ENCODE results near the gene CTLA4. TPM values are rescaled to one million over a fixed set of nuclear protein-coding genes. Genes with fewer than 3 reads are reported as not detected.

CTLA4 gene
- total RNA-seq = 0.44 TPM

DNA sequence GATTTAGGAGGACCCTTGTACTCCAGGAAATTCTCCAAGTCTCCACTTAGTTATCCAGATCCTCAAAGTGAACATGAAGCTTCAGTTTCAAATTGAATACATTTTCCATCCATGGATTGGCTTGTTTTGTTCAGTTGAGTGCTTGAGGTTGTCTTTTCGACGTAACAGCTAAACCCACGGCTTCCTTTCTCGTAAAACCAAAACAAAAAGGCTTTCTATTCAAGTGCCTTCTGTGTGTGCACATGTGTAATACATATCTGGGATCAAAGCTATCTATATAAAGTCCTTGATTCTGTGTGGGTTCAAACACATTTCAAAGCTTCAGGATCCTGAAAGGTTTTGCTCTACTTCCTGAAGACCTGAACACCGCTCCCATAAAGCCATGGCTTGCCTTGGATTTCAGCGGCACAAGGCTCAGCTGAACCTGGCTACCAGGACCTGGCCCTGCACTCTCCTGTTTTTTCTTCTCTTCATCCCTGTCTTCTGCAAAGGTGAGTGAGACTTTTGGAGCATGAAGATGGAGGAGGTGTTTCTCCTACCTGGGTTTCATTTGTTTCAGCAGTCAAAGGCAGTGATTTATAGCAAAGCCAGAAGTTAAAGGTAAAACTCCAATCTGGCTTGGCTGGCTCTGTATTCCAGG is at the start of gene CTLA4:
Gene CTLA4, plus strand, starts transcription at position 211 of the 640 bp plus-strand sequence. Its CDS starts 172 bp downstream, at position 383.
- DNase-seq (ENCODE audit: low spot score) = no peak

DNA sequence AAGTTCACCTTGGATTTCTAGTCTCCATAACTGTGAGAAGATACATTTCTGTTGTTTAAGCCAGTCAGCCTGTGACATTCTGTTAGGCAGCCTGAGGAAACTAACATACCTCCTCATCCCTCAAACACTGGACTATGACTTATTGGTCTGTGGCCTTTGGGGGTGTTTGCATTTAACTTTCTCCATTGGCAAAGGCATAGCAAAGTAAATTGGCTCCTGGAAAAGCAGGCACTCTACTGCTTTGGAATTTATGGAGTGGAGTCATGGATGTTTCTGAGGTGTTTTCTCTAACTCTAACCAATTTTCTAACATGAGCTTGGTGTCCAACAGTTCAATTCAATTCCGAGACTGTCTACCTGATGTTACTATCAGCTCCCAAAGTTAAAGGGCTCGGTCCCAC is 48.9 kb upstream of the CTLA4 start:
- no peak for DNase-seq (ENCODE audit: low spot score)

DNA sequence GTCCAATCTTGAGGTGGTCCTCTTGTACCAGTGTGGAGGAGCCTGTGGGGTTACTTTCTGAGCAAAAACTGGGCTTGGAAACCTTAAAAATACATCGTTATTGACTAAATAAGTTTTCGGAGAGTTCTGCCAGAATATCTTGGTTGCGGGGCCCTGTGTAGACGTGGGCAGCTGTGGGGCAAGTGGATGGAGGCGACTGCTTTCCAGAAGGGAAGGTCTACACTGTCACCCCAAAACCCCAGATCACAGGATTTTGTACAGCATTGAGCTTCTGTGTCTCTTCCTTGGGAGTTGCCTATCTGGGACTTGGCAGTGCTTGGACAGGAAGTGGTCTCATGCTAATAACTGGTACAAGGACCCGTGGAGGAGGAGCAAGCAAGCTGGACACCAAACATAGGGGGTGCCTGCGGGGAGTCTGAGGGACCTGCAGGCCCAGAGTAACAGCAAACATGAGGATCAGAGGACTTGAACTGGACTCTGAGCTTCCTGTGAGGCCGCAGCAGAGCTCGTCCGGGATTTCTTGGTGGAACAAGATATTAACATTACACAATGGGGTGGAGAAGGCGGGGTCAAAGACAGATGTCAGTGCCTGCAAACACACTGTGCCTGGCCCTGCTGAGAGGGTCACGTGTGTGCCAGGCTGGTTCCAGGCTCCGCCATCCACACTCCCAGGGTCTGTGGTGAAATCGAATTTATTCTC is 48.0 kb upstream of the CTLA4 start:
- DNase-seq (ENCODE audit: low spot score) = no peak

GRCh38 chr2:203820969-203821368 is 46.6 kb upstream of the CTLA4 start:
- no peak for DNase-seq (ENCODE audit: low spot score)

GRCh38 chr2:203822240-203822639 is 45.3 kb upstream of the CTLA4 start:
- DNase-seq (ENCODE audit: low spot score) = no peak

GRCh38 chr2:203823173-203823572 is 44.4 kb upstream of the CTLA4 start:
- no peak for DNase-seq (ENCODE audit: low spot score)

DNA sequence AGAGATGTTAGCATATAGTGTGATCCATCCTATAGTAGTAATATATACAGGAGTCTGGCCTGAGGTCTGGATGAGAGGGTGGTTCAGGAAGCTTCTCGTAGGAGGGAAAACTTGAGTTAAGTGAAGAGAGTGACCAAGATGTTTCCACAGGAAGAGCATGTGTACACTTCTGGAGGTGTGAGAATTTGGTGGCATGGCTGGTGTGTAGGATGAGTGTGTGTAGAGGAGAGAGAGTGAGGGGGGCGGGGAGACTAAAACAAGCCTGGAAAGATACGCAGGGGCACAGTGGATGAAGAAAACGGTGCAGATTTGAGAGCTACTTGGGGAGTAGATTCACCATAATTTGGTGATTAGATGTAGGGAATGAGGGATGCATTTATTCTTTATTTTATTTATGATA is 43.5 kb upstream of the CTLA4 start:
- DNase-seq (ENCODE audit: low spot score) = no peak

DNA sequence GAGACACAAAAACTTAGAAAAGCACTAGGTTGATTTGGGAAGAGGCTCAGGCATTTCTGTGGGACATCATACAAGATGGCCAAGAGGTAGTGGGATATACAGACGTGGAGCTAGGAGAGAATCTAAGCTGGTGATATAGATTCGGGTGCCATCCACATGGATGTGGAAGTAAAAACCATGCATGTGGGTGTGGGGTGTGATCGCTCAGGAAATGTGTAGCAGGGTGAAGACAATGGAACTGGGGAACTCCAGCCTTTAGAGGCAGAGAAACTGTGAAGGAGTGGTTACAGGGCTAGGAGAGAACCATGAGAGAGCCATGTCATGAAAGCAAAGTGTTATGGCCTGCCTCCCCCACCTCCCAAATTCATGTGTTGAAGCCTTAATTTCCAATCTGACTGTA is 43.0 kb upstream of the CTLA4 start:
- no peak for DNase-seq (ENCODE audit: low spot score)

- no peak for DNase-seq (ENCODE audit: low spot score)
Observed at GRCh38 chr2:203826704-203827103, 40.9 kb upstream of the CTLA4 start.

- no peak for DNase-seq (ENCODE audit: low spot score)
Observed at GRCh38 chr2:203830304-203831055, 37.1 kb upstream of the CTLA4 start.

- no peak for DNase-seq (ENCODE audit: low spot score)
Observed at GRCh38 chr2:203835420-203835819, 32.2 kb upstream of the CTLA4 start.

DNA sequence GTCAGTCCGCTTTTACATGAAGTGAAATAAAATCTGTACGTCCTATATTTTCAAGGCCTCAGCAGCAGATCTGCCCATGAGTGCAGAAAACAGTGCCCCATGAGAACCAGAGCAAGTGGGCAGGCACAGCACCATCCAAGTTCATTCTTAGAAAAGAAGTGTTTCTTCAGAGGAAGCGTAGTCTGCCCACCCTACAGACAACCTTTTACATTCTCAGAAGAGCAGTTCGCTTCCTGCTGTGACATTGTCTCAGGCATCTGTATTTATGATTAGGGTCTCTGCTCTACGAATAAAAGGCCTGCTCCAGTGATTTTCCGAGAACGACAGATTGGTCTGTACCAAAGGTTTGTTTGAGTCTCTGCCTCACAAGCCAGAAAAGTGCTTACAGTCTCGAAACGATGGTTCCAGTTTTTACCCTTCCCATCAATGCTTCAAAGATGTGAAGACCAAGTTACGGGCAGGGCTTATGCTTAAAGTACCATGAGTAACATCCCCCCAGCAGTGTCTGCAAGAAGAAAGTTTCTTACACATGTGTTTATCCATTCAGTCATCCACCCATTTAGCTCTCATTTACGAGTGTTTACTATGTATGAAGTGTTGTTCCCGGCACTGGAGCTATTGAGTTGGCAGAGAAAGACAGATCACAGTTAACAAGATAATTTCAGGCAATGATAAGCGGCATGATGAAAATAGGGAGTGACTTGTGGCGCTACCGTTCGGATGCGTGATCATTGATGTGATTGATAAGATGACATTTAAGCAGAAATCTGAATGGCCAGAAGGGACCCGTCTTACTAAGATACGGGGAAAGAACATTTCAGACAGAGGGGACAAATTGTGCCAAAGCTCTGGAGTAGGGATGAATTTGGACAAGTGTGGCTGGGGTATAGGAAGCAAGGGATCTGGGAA is 31.4 kb upstream of the CTLA4 start:
- no peak for DNase-seq (ENCODE audit: low spot score)

- no peak for DNase-seq (ENCODE audit: low spot score)
Observed at GRCh38 chr2:203840655-203841205, 26.8 kb upstream of the CTLA4 start.

DNA sequence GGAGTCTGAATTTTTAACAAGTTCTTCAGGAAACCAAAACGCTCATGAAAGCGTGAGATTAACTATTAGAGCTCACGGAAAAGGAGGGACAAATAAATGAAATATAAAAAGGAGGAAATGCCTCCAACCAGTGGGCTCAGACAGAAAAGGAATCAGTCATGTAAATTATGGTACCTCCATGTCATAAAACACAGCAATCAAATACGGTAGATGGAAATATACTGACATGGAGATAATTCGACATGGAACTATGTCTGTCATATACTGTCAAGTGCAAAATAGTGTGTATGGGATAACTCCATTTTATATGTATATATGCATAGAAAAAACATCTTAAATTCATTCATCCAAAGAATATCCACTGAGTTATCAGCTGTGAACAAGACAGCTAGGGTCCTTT is 25.9 kb upstream of the CTLA4 start:
- DNase-seq (ENCODE audit: low spot score) = no peak

GRCh38 chr2:203842373-203842772 is 25.2 kb upstream of the CTLA4 start:
- no peak for DNase-seq (ENCODE audit: low spot score)

GRCh38 chr2:203846490-203847105 is 21.0 kb upstream of the CTLA4 start:
- DNase-seq (ENCODE audit: low spot score) = no peak

GRCh38 chr2:203849010-203849409 is 18.6 kb upstream of the CTLA4 start:
- DNase-seq (ENCODE audit: low spot score) = no peak

GRCh38 chr2:203852760-203853159 is 14.8 kb upstream of the CTLA4 start:
- no peak for DNase-seq (ENCODE audit: low spot score)

DNA sequence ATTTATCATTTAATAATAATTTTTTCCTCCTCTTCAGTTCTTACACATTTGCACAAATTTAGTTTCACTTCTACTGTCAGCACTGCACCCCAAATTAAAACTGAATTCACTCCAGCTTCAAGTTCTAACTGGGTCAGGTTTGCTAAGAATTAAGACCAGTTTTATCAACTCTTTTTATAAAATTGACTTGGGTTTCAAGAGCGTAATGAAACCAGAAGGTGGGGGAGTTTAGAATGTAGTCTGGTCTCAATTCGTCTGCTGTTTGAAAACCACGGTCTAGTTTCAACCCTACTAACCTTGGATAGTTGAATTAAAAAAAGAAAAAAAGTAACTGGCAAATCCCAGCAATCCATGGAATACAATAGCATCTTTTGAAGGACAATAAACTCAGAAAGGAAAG is 14.3 kb upstream of the CTLA4 start:
- DNase-seq (ENCODE audit: low spot score) = no peak

- no peak for DNase-seq (ENCODE audit: low spot score)
Observed at GRCh38 chr2:203853722-203854121, 13.8 kb upstream of the CTLA4 start.

DNA sequence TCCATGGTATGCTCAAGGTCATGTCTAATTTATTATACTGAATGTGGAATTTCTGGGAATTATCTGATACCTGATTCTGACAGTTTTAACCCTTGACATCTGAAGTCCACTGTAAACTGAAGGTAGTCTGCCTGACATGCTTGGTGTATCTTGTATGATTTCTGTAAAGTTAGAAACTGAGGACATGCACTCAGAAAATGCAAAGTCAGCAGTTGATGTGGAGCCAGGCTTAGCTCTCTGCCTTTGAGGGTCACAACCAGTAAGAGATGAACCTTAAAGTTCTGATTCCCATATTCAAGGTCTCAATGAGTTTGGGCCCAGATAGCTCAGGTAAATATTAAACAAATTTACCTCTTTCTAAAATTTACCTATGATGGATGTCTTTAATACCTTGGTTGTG is 12.3 kb upstream of the CTLA4 start:
- no peak for DNase-seq (ENCODE audit: low spot score)
